Germinal center (tissue), 1 donor: ENCODE data around the gene TEX264.
A peak's percentile ranks its signal among the peaks of the same experiment; 100 is the strongest.
"Not testable (repeated sequence)": the region's sequence is repeated elsewhere in the genome, so short reads cannot be mapped to it uniquely, and the experiment has no call there.

Source experiments
- DNase-seq: peaks from one replicate; pipeline ENCODE4 v3.0.0; 2012; ENCODE audit warnings: mixed read lengths, low spot score

Gene TEX264

GRCh38 chr3:51716805-51717204 is 45.8 kb downstream of the TEX264 start:
- peak; percentile 1 for DNase-seq

- no peak for DNase-seq
These were observed 46.4 kb downstream of the TEX264 start for GRCh38 chr3:51717446-51717845.

GRCh38 chr3:51717947-51718346 is 46.9 kb downstream of the TEX264 start:
- DNase-seq: peak; percentile 2

- peak; percentile 11 for DNase-seq
These were observed 47.7 kb downstream of the TEX264 start for GRCh38 chr3:51718547-51719409.

- DNase-seq: peak; percentile 6
These were observed 48.5 kb downstream of the TEX264 start for GRCh38 chr3:51719410-51720025.

- peak; percentile 1 for DNase-seq
These were observed 49.4 kb downstream of the TEX264 start for GRCh38 chr3:51720292-51721061.

- no peak for DNase-seq
These were observed 50.2 kb downstream of the TEX264 start for GRCh38 chr3:51721062-51721745.

GRCh38 chr3:51722362-51722761 is 51.3 kb downstream of the TEX264 start:
- no peak for DNase-seq

- DNase-seq: no peak
These were observed 56.4 kb downstream of the TEX264 start for GRCh38 chr3:51727500-51727899.

GRCh38 chr3:51729042-51729633 is 58.1 kb downstream of the TEX264 start:
- no peak for DNase-seq

- no peak for DNase-seq
These were observed 63.0 kb downstream of the TEX264 start for GRCh38 chr3:51733859-51734571.

- DNase-seq: no peak
These were observed 63.5 kb downstream of the TEX264 start for GRCh38 chr3:51734572-51734907.

- DNase-seq: no peak
These were observed 64.0 kb downstream of the TEX264 start for GRCh38 chr3:51735039-51735438.

GRCh38 chr3:51735950-51736349 is 64.9 kb downstream of the TEX264 start:
- no peak for DNase-seq

- DNase-seq: no peak
These were observed 68.1 kb downstream of the TEX264 start for GRCh38 chr3:51739110-51739509.

- not testable (repeated sequence) for DNase-seq
These were observed 71.3 kb downstream of the TEX264 start for GRCh38 chr3:51742320-51742719.

- DNase-seq: not testable (repeated sequence)
These were observed 71.9 kb downstream of the TEX264 start for GRCh38 chr3:51742978-51743377.

- no peak for DNase-seq
These were observed 76.8 kb downstream of the TEX264 start for GRCh38 chr3:51747840-51748239.

- DNase-seq: no peak
These were observed 77.3 kb downstream of the TEX264 start for GRCh38 chr3:51748327-51748726.

- DNase-seq: no peak
These were observed 79.8 kb downstream of the TEX264 start for GRCh38 chr3:51750878-51751277.

- DNase-seq: no peak
These were observed 80.2 kb downstream of the TEX264 start for GRCh38 chr3:51751287-51751686.
